Measurements from ENCODE around the gene CTNNBIP1.

CTNNBIP1 gene

GRCh38 chr1:9852410-9853248, 57.4 kb downstream of the CTNNBIP1 start:
- peak; percentile 72 for DNase-seq (ENCODE audit: low spot score)

- DNase-seq (ENCODE audit: low spot score): no peak
Measured at GRCh38 chr1:9852004-9852403, 58.1 kb downstream of the CTNNBIP1 start.

DNA sequence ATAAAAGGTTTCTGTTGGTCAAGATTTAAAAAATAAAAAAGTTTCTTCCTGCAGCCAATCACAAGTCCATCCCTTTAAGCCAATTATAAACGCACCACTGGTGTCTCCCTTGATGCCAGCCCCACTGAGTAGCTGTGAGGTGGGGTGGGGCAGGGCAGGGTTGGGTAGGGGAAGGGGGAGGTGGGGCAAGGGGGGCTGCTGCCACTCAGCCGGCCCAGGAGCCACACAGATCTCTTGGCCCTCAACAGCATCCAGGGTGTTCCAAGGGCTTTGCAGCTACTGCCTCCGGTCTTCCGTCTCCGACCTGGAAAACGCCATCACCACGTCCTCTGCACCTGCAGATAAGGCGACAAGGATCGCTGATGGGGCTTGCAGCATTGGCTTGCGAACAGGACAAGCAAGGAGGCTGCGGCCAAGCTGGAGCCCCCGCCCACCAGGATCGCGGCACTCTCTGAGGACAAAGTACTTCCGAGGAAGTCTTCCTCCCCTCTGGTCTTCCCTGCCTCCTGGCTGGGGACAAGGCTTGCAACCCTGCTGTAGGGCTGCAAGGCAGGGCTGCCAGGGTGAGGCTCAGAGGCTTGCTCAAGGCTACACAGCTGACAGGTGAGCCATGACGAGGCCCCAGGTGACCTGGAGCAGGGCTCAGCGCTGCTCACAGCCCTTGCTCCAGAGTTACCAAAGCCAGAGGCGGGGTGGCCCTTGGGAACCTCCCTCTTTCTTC, 59.5 kb downstream of the CTNNBIP1 start:
- no peak for DNase-seq (ENCODE audit: low spot score)

DNA sequence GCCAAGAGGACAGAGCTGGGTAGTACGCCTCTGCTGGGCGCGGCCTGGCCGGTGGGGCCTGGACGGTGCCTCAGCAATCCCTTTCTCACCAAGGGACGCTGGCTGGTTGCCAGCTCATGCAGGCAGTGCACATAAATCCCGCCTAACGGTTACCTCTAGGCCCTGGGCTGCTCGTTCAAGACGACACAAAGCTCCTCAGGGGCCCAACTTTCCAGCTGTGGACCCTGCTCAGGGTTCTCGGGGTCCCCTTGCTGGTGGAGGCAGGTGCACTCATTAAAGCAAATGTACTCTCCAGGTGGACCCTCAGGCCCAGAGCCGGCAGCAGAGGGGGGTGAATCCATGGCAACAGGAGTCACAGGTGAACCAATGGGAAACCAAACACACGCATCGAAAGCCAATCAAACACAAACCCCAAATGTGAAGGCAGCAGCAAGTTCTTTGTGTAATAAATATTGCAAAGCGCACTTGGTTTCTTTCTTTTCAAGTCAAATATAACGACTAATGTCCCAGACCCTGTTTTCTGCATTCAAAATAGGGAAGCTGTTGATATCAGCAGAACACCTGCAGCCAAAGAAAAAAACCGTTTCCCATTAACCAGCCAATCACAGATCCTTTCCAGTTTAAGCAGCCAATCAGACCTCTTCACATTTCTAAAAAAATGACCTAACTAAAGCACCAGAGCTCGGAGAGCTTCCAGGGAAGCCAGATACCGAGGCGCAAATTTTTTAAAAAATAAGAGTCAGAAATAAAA, 60.2 kb downstream of the CTNNBIP1 start:
- DNase-seq (ENCODE audit: low spot score): no peak

DNA sequence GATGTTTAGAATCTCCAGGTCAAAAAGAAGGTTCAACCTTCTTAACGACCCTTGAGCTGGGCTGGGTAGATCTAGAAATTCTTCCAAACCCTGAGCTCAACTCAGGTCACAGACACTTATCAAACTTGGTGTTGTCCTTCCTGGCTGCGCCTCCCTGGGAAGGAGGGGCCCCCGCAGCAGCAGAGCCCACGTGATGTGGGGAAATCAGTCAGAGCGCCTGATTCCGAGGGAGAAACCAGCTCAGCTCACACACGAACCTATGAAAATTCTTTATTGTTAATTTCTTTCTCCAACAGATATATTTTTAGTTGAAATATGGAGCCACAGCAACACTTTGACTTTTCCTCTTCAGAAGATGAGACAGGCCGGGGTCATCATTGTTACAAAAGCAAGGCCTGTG, 62.0 kb downstream of the CTNNBIP1 start:
- no peak for DNase-seq (ENCODE audit: low spot score)

- DNase-seq (ENCODE audit: low spot score): no peak
Measured at GRCh38 chr1:9847269-9847668, 62.8 kb downstream of the CTNNBIP1 start.

GRCh38 chr1:9846611-9847171, 63.4 kb downstream of the CTNNBIP1 start:
- no peak for DNase-seq (ENCODE audit: low spot score)

DNA sequence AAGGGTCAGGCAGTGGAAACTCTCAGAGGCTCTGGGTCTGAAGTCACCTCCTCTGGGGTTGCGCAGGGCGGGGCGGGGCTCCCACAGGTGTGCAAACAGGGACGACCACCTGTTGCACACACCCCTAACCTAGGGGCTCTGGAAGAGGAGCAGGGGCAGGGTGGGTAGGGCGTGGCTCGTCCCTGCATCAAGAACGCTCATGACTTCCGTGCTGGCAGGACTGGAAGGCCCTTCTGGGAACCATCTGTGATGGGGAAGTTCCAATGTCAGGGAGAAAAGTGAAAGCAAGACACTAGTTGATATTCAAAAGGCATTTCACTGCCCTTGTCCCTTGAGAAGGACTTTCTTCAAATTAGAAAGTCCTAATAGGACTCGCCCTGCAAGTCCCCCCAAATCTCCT, 64.2 kb downstream of the CTNNBIP1 start:
- DNase-seq (ENCODE audit: low spot score): no peak

GRCh38 chr1:9844756-9845155, 65.3 kb downstream of the CTNNBIP1 start:
- DNase-seq (ENCODE audit: low spot score): no peak

DNA sequence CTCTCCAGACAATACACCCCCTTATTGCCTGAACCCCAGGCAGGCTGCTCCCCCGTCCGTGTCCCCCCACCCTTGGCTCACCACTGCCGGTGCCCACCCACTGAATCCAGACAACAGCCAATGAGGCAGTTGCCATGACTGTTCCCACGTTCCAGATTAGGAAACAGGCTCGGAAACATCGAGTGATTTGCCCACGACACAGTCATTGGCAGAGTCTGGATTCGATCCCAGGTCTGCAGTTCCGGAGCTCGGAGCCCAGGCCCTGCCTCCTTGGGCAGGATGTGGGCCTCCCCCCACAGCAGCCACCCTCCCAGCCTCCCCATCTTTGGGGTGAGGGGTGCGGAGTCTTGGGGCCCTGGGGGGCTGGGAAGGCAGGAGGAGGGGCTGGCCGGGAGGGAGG, 66.0 kb downstream of the CTNNBIP1 start:
- peak; percentile 34 for DNase-seq (ENCODE audit: low spot score)

DNA sequence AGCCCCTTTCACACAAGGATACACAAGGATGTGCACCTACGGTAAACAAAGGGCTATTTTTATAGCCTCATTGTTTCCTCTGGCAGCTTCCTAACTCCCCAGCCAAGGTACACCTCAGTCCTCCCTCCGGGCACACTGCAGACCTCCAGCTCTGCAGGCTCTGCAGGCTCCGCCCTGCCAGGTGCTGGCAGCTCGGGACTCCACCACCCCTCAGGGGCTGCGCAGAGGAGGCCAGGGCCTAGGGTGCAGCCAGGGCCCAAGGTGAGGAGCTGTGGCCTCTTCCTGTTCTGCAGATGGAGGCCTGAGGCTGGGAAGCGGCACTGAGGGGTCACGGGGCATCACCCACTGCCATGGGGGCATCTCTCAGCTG, 66.5 kb downstream of the CTNNBIP1 start:
- no peak for DNase-seq (ENCODE audit: low spot score)

- no peak for DNase-seq (ENCODE audit: low spot score)
Measured at GRCh38 chr1:9842781-9843575, 67.1 kb downstream of the CTNNBIP1 start.

- DNase-seq (ENCODE audit: low spot score): no peak
Measured at GRCh38 chr1:9842073-9842711, 67.9 kb downstream of the CTNNBIP1 start.

GRCh38 chr1:9841460-9841859, 68.6 kb downstream of the CTNNBIP1 start:
- no peak for DNase-seq (ENCODE audit: low spot score)

DNA sequence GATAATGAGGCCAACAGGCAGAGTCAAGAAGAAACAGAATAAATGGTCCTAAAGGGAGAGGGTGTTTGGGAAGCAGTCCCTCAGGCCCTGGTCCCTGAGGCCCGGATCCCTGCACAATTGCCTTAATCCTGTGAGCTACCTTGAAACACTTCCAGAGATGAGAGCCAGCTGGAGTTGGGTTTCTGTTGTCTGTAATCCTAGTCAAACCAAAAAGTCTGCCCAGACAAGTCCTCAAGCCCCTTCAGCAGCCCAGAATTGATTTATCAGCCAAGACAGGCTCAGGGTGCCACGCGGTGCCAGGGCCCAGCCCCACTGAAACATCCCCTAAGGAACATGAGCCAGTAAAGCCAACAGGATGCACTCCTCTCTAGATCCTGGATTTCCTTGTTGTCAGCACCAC, 69.9 kb downstream of the CTNNBIP1 start:
- no peak for DNase-seq (ENCODE audit: low spot score)

DNA sequence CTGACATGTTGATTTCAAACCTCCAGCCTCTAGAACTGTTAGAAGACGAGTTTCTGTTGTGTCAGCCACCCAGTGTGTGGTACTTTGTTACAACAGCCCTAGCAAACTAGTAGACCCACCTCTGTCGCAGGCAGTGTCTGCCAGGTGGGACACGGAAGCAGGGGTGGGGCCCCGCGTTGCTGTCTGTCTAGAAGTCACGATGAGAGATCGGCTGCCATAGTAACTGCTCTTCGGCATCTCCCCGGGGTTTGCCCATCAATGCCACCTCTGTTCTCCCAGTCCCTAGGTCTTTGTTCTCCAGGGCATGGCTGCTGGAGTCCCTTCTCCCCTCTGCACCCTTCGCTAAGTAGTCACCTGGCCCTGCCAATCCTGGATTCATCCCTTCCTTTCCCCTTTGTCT, 71.1 kb downstream of the CTNNBIP1 start:
- peak; percentile 7 for DNase-seq (ENCODE audit: low spot score)

- DNase-seq (ENCODE audit: low spot score): no peak
Measured at GRCh38 chr1:9836632-9836960, 73.5 kb downstream of the CTNNBIP1 start.

DNA sequence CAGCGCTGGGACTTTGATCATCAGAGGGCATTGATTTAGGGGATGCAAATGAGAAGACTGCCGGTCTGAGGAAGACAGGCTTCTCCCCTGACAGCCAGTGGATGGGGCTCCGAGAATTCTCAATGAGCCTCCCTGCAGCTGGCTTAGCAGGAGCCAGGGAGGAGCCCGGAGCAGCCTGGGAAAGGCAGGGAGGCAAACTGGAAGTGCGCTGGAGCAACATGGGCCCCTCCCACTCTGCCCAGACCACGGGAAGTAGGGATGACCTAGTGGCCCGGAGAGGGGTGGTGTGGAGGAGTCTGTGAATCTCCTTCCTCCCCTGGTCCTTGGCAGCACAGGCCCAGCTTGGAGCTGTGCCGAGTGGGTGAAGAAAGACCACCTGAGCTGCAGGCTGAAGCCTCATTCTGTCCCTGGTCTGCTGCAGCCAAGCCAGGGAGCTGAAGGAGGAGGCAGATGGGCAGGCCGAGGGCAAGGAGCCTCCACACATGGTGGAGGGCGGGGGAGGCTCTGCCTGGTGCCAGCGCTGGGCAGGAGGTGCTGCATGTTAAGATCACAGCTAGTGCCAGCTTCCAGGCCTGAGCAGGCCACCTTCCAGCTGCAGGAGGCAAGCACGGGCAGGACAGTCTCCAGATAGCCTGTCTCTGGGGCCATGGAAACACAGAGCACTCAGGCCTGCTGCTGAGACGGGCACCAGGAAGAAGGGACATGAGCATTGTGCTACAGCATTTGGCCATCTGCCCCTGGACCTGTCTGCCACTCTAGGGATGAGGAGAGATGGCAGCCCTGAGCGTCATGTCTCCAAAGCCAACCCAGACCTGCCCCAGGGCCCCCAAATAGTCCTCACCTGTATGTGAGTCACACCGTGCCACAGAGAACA, 74.1 kb downstream of the CTNNBIP1 start:
- peak; percentile 46 for DNase-seq (ENCODE audit: low spot score)

DNA sequence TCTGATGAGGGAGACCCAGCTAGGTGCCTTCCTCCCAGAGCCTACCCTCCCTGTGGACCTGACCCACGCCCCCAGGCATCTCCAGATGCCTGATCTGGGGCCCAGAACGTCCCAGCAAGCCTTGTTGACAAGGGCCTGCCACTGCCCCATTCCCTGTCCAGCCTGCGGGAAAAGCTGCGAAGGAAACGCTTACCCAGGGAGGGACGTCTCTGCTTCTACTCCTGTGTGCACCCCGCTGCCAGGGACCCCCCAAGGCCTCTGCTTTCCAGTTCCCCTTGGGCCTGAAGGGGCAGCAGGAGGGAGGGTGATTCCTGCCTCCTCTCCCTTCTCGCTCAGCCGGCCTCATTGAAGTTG, 74.7 kb downstream of the CTNNBIP1 start:
- no peak for DNase-seq (ENCODE audit: low spot score)

DNA sequence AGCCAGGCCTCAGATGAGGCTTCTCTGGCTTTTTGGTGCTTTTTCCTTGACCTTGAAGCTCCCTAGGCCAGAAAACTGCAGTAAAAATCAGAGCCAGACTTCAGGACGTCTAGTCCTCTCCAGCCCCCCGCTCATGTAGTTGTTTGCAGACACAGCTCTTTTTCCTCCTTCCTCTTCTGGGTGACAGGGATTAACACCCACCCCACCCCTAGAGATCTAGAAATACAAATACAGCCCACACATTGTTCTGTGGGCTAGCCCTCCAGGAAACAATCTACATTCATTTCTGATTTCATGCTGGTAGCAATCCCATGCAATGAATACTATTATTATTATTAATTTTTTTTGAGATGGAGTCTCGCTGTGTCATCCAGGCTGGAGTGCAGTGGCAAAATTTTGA, 76.4 kb downstream of the CTNNBIP1 start:
- no peak for DNase-seq (ENCODE audit: low spot score)
